Right lung (tissue), 5 donors: ENCODE results near the gene LIPN. TPM values are rescaled to one million over a fixed set of nuclear protein-coding genes. Genes with fewer than 3 reads are reported as not detected.

Experiments
- DNase-seq, 2 donors: peaks; one replicate each; pipeline ENCODE4 v3.0.0-alpha.2; 2013
- polyA plus RNA-seq, 5 donors: library from polyadenylated mRNA; unstranded; fragments of 120-200 nt; gene quantifications; one replicate each; pipeline versions ENCODE4 v1.2.1 to v1.2.3, GENCODE V29; 2013; ENCODE audit warnings: inconsistent platforms in 1 of 5, low replicate concordance in 1 of 5; ENCODE audit not compliant: insufficient read length in 5 of 5, insufficient read depth in 1 of 5

The LIPN gene
- polyA plus RNA-seq, 5 donors, result not detected

DNA sequence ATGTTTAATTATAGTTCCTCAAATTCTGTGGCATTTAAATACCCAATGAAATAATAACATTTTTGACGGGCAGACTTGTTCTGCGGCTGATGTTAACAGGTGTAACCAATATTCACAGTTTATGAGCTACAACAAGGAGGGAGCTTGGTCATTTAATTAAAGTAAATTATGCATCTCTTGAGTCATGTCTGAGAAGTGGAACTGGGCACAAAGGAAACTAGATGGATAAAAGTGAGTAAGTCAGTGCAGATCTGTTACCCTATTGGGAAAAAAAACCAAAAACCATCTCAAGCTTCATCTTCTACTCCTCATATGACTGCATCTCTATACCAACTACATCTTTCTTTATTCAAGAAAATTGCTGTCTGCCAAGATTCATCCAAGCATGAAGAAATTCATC lies 67.9 kb downstream of the LIPN start:
- no peak for DNase-seq

DNA sequence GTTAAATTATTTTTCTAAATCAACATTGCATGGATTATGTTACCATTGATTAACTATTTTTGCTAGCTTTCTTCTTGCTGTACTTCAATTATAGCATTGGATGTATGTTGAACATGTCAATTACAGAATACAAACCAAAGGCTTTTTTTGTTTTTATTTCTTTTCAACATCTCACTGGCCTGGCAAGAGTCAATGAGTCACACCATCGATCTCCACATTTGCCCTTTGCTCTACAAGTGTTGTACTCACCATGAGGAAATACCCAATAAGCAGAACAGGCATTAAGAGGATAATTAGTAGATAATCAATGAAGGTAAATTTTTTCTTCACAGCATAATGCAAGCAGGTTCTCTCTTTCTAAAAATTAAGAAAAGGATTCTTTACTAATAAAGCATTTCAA lies 68.5 kb downstream of the LIPN start:
- no peak for DNase-seq

Other genes with a start within 250 kb of the LIPN start
- gene RNLS, start 176.7 kb upstream of the LIPN start, polyA plus RNA-seq, result 1 to 10 TPM; 4.3 to 7.0 (median 5.2) TPM
- gene LIPJ, start 173.3 kb upstream of the LIPN start, polyA plus RNA-seq, result under 1 TPM; 0.09 to 0.31 (median 0.19) TPM
- under 1 TPM in 3 of 5 donors, not detected in 2; 0.12 to 0.33 (median 0.30) TPM for gene LIPF, start 95.6 kb upstream of the LIPN start, polyA plus RNA-seq
- not detected for gene LIPK, start 53.8 kb upstream of the LIPN start, polyA plus RNA-seq
- under 1 TPM in 2 of 5 donors, not detected in 3; 0.09 to 0.12 TPM for gene LIPM, start 42.7 kb downstream of the LIPN start, polyA plus RNA-seq
- gene ANKRD22, start 91.8 kb downstream of the LIPN start, polyA plus RNA-seq, result 1 to 10 TPM in 1 of 5 donors, under 1 TPM in 4; 0.22 to 1.0 (median 0.70) TPM
- gene STAMBPL1, start 120.2 kb downstream of the LIPN start, polyA plus RNA-seq, result 10 to 100 TPM in 3 of 5 donors, 1 to 10 TPM in 2; 6.4 to 14.4 (median 13.0) TPM
- gene ACTA2, start 192.8 kb downstream of the LIPN start, polyA plus RNA-seq, result 100 to 1,000 TPM; 392 to 763 (median 536) TPM
- 10 to 100 TPM; 15.9 to 29.5 (median 24.6) TPM for gene FAS, start 230.8 kb downstream of the LIPN start, polyA plus RNA-seq